Measurements from ENCODE around the gene CABP4.

- TF ChIP-seq CTCF (IDR thresholded peaks at IDR 0.05) (no peak), POLR2A (IDR thresholded peaks at IDR 0.05) (no peak)
Measured at GRCh38 chr11:67423891-67424613, 31.1 kb upstream of the CABP4 start.

Measured in uterus (tissue), 2 donors.